K562 (cell line): Measurements from ENCODE around the gene NOTCH1. TPM values are rescaled to one million over a fixed set of nuclear protein-coding genes. Genes with fewer than 3 reads are reported as not detected.

Experiments used
- ATAC-seq: fragments of 200-7000 bp; cut with Tn5 transposase; 3 replicates; pipeline ENCODE4 v1.9.1; 2020; ENCODE audit warnings: moderate library complexity
- BruUV-seq: library from RNA; stranded (reverse); fragments of 400-500 nt; replicated peaks from 2 replicates; lab custom pipeline; 2021; lab: Mats Ljungman, UMichigan
- CTCF ChIA-PET: fragments of 300-600 bp; formaldehyde crosslinking; extraction: SDS; loops from one replicate; lab custom pipeline; 2021; ENCODE audit warnings: low intra/inter-chr PET ratio; lab: Yijun Ruan, JAX
- POLR2A ChIA-PET: fragments of 300-600, 350-650 bp; sonication (Branson Sonifier 250); formaldehyde crosslinking; extraction: SDS; loops from one replicate; lab custom pipeline; 2021; ENCODE audit warnings: antibody characterized with exemption, inconsistent platforms; lab: Yijun Ruan, JAX
- DNase-seq, 4 experiments: peaks; one replicate each; pipeline versions ENCODE4 v3.0.0 to v3.0.0-alpha.2; 2011 to 2018; ENCODE audit warnings: low spot score in 3 of 4, mixed read lengths in 3 of 4; ENCODE audit errors: extremely low read depth in 1 of 4
- FAIRE-seq: peaks from 2 replicates; lab custom pipeline; 2011; peaks lifted over from hg19 to GRCh38; lab: Jason Lieb, UNC
- H2AFZ ChIP-seq: 2 replicates; pipeline ENCODE4 v1.6.0; 2011; ENCODE audit warnings: low read depth, low read length, control low read depth, inconsistent platforms
- H3K27ac ChIP-seq: fragments of 200-600 bp; 3 replicates; pipeline ENCODE4 v1.8.0; 2011; ENCODE audit warnings: low read depth, mild to moderate bottlenecking, control low read depth, inconsistent platforms, low read length, moderate library complexity, mixed read lengths; ENCODE audit errors: extremely low read depth
- H3K27me3 ChIP-seq, 2 experiments: fragments of 300-600 bp in 1 of 2; 2 replicates in 1 of 2; 3 replicates in 1 of 2; pipeline versions ENCODE4 v1.6.0 to v1.8.0; 2011; ENCODE audit warnings: inconsistent platforms in 2 of 2, low read length in 2 of 2, mild to moderate bottlenecking in 1 of 2, mixed read lengths in 1 of 2, moderate library complexity in 1 of 2; ENCODE audit not compliant: control insufficient read depth in 2 of 2, insufficient read depth in 2 of 2
- H3K36me3 ChIP-seq: fragments of 300-600 bp; 3 replicates; pipeline ENCODE4 v1.8.0; 2011; ENCODE audit warnings: mild to moderate bottlenecking, low read length, inconsistent platforms; ENCODE audit not compliant: control insufficient read depth, insufficient read depth
- H3K4me1 ChIP-seq, 2 experiments: fragments of 200-600 bp in 1 of 2; replicated peaks in 1 of 2; 2 replicates in 1 of 2; 3 replicates in 1 of 2; pipeline versions ENCODE4 v1.5.1 to v1.8.0; 2011; ENCODE audit warnings: inconsistent platforms in 2 of 2, low read length in 2 of 2, mild to moderate bottlenecking in 1 of 2, mixed read lengths in 1 of 2, moderate library complexity in 1 of 2; ENCODE audit not compliant: control insufficient read depth in 2 of 2, insufficient read depth in 2 of 2
- H3K4me2 ChIP-seq: 2 replicates; pipeline ENCODE4 v1.6.1; 2011; ENCODE audit warnings: low read length, control low read depth, inconsistent platforms, mixed read lengths; ENCODE audit not compliant: insufficient read depth
- H3K4me3 ChIP-seq: fragments of 200-600 bp; sonication (generic), shearing (Covaris generic); 2 replicates; pipeline ENCODE4 v1.5.1; 2016; ENCODE audit warnings: control low read depth, inconsistent platforms
- H3K79me2 ChIP-seq: fragments of 200-600 bp; 3 replicates; pipeline ENCODE4 v1.8.0; 2011; ENCODE audit warnings: low read length, inconsistent platforms; ENCODE audit not compliant: control insufficient read depth, insufficient read depth
- H3K9ac ChIP-seq, 2 experiments: 2 replicates each; pipeline versions ENCODE4 v1.6.0 to v1.6.1; 2011; ENCODE audit warnings: low read depth in 2 of 2, low read length in 2 of 2, control low read depth in 1 of 2, inconsistent platforms in 1 of 2, mild to moderate bottlenecking in 1 of 2, mixed read lengths in 1 of 2; ENCODE audit not compliant: insufficient read depth in 1 of 2
- H3K9me1 ChIP-seq: one replicate; pipeline ENCODE4 v1.6.0; 2011; ENCODE audit warnings: inconsistent platforms, mild to moderate bottlenecking, low read length, moderate library complexity; ENCODE audit not compliant: control insufficient read depth, insufficient read depth
- H3K9me3 ChIP-seq: replicated peaks from 2 replicates; pipeline ENCODE4 v1.5.1; 2011; ENCODE audit warnings: low read depth, low read length, inconsistent platforms; ENCODE audit not compliant: control insufficient read depth, insufficient read depth
- H4K20me1 ChIP-seq: replicated peaks from 2 replicates; pipeline ENCODE4 v1.6.1; 2011; ENCODE audit warnings: low read length, inconsistent platforms, mixed read lengths; ENCODE audit not compliant: control insufficient read depth, insufficient read depth
- ETS1 ChIP-seq: conservative IDR thresholded peaks from 2 replicates; pipeline ENCODE4 v1.6.1; 2011; ENCODE audit warnings: low read depth, mild to moderate bottlenecking, low read length; ENCODE audit not compliant: control insufficient read depth
- HNRNPUL1 ChIP-seq: fragments of 200-400 bp; formaldehyde crosslinking; IDR thresholded peaks from 2 replicates; pipeline ENCODE4 v1.6.1; 2017; ENCODE audit warnings: low read length
- MCM2 ChIP-seq: fragments of 450-650 bp; IDR thresholded peaks from 2 replicates; pipeline ENCODE4 v1.6.1; 2017; ENCODE audit warnings: low read depth, mild to moderate bottlenecking
- RUNX1 ChIP-seq: sonication (generic); IDR thresholded peaks from 2 replicates; pipeline ENCODE4 v1.6.1; 2016; ENCODE audit warnings: antibody characterized with exemption, low read depth
- WGBS: fragments of 100-300 bp; shearing (Covaris generic); methylation state at CpG from one replicate; pipeline ENCODE4 v1.1.6; 2016; ENCODE audit warnings: low coverage, mixed read lengths; ENCODE audit not compliant: insufficient coverage; ENCODE audit errors: missing lambda C conversion rate; 5-methylcytosine and 5-hydroxymethylcytosine counted together
- in situ Hi-C: fragments of 300-500 bp; cut with MboI; formaldehyde crosslinking; loops from 4 replicates; pipeline ENCODE4 v1.15.0; 2018; ENCODE audit warnings: inconsistent platforms, mixed read lengths
- intact Hi-C: fragments of 100-400 bp; cut with micrococcal nuclease; formaldehyde crosslinking; loops from 2 replicates; pipeline ENCODE4 v1.14.2; 2022
- polyA plus RNA-seq, 8 experiments: library from polyadenylated mRNA; depleted of rRNA in 4 of 8; stranded (reverse) in 5 of 8; unstranded in 3 of 8; fragments of >200 nt; fragmentation: Nextera tagmentation in 2 of 8; fragmentation: Illumina TruSeq in 1 of 8; extraction: Ambion mirVana in 2 of 8; extraction: Trizol in 1 of 8; gene quantifications; 2 replicates each; pipeline versions ENCODE4 v1.2.1 to v1.2.3, GENCODE V29; 2011 to 2014; ENCODE audit warnings: inconsistent platforms in 1 of 8, missing spikeins in 1 of 8
- total RNA-seq, 7 experiments: library from RNA; depleted of rRNA in 6 of 7; stranded (reverse); fragments of >200 nt in 6 of 7; fragmentation: Illumina TruSeq in 2 of 7; extraction: Trizol in 2 of 7; gene quantifications; 2 replicates each; pipeline versions ENCODE4 v1.2.1 to v1.2.3, GENCODE V29; 2011 to 2021; ENCODE audit warnings: low replicate concordance in 1 of 7

Gene NOTCH1
- total and polyA plus RNA-seq, 9 of the 15 experiments (the other 6 are each of a cell fraction or from before 2014, with no cell fraction given): 0.03 to 31.4 (median 2.3) TPM

- Histone ChIP-seq H4K20me1 (peaks cover 15% of the 10 kb centered on the region), H3K9me1 (no peaks in the 10 kb centered on the region), H2AFZ (no peak overlapping the region), H3K27me3 (peaks cover 0 to 31% of the 10 kb centered on the region in 2 experiments; a peak in 3 of 5 replicates), H3K4me3 (no peak overlapping the region), H3K4me2 (no peak overlapping the region), H3K9me3 (no peaks in the 10 kb centered on the region), H3K79me2 (peaks cover 9% of the 10 kb centered on the region), H3K27ac (no peak overlapping the region), H3K9ac (0 out of 4 replicates have a peak overlapping the region, but pooled peaks of 1 of the 2 experiments have one; percentile 53), H3K4me1 (peaks cover 8 to 35% of the 10 kb centered on the region in 2 experiments), H3K36me3 (no peaks in the 10 kb centered on the region; the same call in 2 of the 3 replicates)
- WGBS: 26% methylated on average over 18 of the region's 18 CpGs
- intact Hi-C loops (loop anchor here (5.0 kb wide), 1 partner anchor 205 kb away; no protein-coding TSS in a partner anchor), in situ Hi-C loops (no loop called here)
- POLR2A ChIA-PET: interaction anchor here (0.9 to 1.3 kb wide), 3 partner anchors 41 to 144 kb away, joined by 3 to 4 read pairs (median 3); no protein-coding TSS in a partner anchor
- DNase-seq (no peak), FAIRE-seq (no peak), ATAC-seq (no peak)
- BruUV-seq: no TSS peak
- TF ChIP-seq RUNX1 (no peak), HNRNPUL1 (no peak), ETS1 (no peak), MCM2 (no peak)
- CTCF ChIA-PET: interaction anchor here (1.9 to 7.1 kb wide), 4 partner anchors 138 to 158 kb away, joined by 7 to 154 read pairs (median 18); no protein-coding TSS in a partner anchor
Observed at GRCh38 chr9:136486823-136487620, 58.8 kb downstream of the NOTCH1 start.
